Keratinocyte (primary cell): Measurements from ENCODE around the gene OGDH. TPM values are rescaled to one million over a fixed set of nuclear protein-coding genes. Genes with fewer than 3 reads are reported as not detected.

ENCODE experiments used
- DNase-seq: peaks from one replicate; pipeline ENCODE4 v3.0.0-alpha.2; 2011; ENCODE audit warnings: low read depth, missing footprints, low spot score
- FAIRE-seq: peaks from 2 replicates; lab custom pipeline; 2011; peaks lifted over from hg19 to GRCh38; lab: Jason Lieb, UNC
- H2AFZ ChIP-seq: 2 replicates; pipeline ENCODE4 v1.6.0; 2012; ENCODE audit warnings: low read length, control low read depth, inconsistent platforms; ENCODE audit not compliant: control insufficient read depth
- H3K27ac ChIP-seq: 2 replicates; pipeline ENCODE4 v1.5.1; 2011; ENCODE audit warnings: low read length; ENCODE audit not compliant: control insufficient read depth, insufficient read depth
- H3K27me3 ChIP-seq: 3 replicates; pipeline ENCODE4 v1.6.0; 2011; ENCODE audit warnings: low read length; ENCODE audit not compliant: control insufficient read depth, insufficient read depth; ENCODE audit errors: extremely low read depth
- H3K36me3 ChIP-seq, 2 experiments: 2 replicates in 1 of 2; 3 replicates in 1 of 2; pipeline ENCODE4 v1.5.1; 2011; ENCODE audit warnings: low read length in 2 of 2, mild to moderate bottlenecking in 1 of 2; ENCODE audit not compliant: control insufficient read depth in 2 of 2, insufficient read depth in 2 of 2; ENCODE audit errors: extremely low read depth in 1 of 2
- H3K4me1 ChIP-seq: 3 replicates; pipeline ENCODE4 v1.5.1; 2011; ENCODE audit warnings: low read length; ENCODE audit not compliant: control insufficient read depth, insufficient read depth; ENCODE audit errors: extremely low read depth
- H3K4me2 ChIP-seq: 3 replicates; pipeline ENCODE4 v1.6.0; 2011; ENCODE audit warnings: low read depth, low read length; ENCODE audit not compliant: control insufficient read depth, insufficient read depth; ENCODE audit errors: extremely low read depth
- H3K4me3 ChIP-seq, 3 experiments: fragments of 200-600 bp in 1 of 3; sonication (generic) in 1 of 3; 2 replicates in 2 of 3; 3 replicates in 1 of 3; pipeline ENCODE4 v1.5.1; 2011 to 2016; ENCODE audit warnings: low read length in 3 of 3, mild to moderate bottlenecking in 3 of 3, control low read depth in 2 of 3, inconsistent platforms in 1 of 3, low read depth in 1 of 3, mixed read lengths in 1 of 3, mixed run types in 1 of 3, moderate library complexity in 1 of 3; ENCODE audit not compliant: control insufficient read depth in 2 of 3, insufficient read depth in 2 of 3; ENCODE audit errors: extremely low read depth in 1 of 3
- H3K79me2 ChIP-seq: 2 replicates; pipeline ENCODE4 v1.6.0; 2012; ENCODE audit warnings: low read length; ENCODE audit not compliant: control insufficient read depth, insufficient read depth
- H3K9ac ChIP-seq: 3 replicates; pipeline ENCODE4 v1.6.0; 2011; ENCODE audit warnings: low read length; ENCODE audit not compliant: control insufficient read depth, insufficient read depth; ENCODE audit errors: extremely low read depth
- H3K9me1 ChIP-seq: 3 replicates; pipeline ENCODE4 v1.6.0; 2011; ENCODE audit warnings: low read length; ENCODE audit not compliant: control insufficient read depth, insufficient read depth; ENCODE audit errors: extremely low read depth
- H3K9me3 ChIP-seq: 2 replicates; pipeline ENCODE4 v1.5.1; 2012; ENCODE audit warnings: low read depth, low read length; ENCODE audit not compliant: control insufficient read depth
- H4K20me1 ChIP-seq: 3 replicates; pipeline ENCODE4 v1.6.0; 2011; ENCODE audit warnings: low read length; ENCODE audit not compliant: control insufficient read depth, insufficient read depth; ENCODE audit errors: extremely low read depth
- EZH2 ChIP-seq: IDR thresholded peaks from one replicate; pipeline ENCODE4 v1.6.1; 2012; ENCODE audit warnings: inconsistent platforms, mild to moderate bottlenecking, low read length, moderate library complexity
- dilution Hi-C: fragments of 300-500 bp; cut with MboI; formaldehyde crosslinking; loops from one replicate; pipeline ENCODE4 v1.7.0; 2020; ENCODE audit warnings: low sequenced_read_pairs; ENCODE audit not compliant: extremely low pct_ligation_motif_present
- polyA plus RNA-seq, 5 experiments: library from polyadenylated mRNA; depleted of rRNA in 3 of 5; stranded (reverse) in 3 of 5; stranded (forward) in 1 of 5; unstranded in 1 of 5; fragments of >200 nt; gene quantifications; 1 replicate in 1 of 5; 2 replicates in 3 of 5; 3 replicates in 1 of 5; pipeline versions ENCODE4 v1.2.1 to v1.2.3, GENCODE V29; 2011 to 2012; ENCODE audit warnings: missing spikeins in 2 of 5, low read depth in 1 of 5, low replicate concordance in 1 of 5
- TF ChIP-seq, protein P1 (sequence below), 3 experiments: IDR thresholded peaks in 1 of 3; conservative IDR thresholded peaks in 1 of 3; optimal IDR thresholded peaks in 1 of 3; 2 replicates in 2 of 3; 3 replicates in 1 of 3; pipeline versions ENCODE3 to v1.5.1; 2011; ENCODE audit warnings: low read length in 3 of 3, mild to moderate bottlenecking in 3 of 3, moderate library complexity in 2 of 3, control low read depth in 1 of 3, inconsistent platforms in 1 of 3; ENCODE audit not compliant: insufficient read depth in 2 of 3; ENCODE audit errors: extremely low read depth in 1 of 3

Gene OGDH
- polyA plus RNA-seq, 1 donor (not counting 4 experiments of a cell fraction or from before 2014, with no cell fraction given), result 46.4 TPM

DNA sequence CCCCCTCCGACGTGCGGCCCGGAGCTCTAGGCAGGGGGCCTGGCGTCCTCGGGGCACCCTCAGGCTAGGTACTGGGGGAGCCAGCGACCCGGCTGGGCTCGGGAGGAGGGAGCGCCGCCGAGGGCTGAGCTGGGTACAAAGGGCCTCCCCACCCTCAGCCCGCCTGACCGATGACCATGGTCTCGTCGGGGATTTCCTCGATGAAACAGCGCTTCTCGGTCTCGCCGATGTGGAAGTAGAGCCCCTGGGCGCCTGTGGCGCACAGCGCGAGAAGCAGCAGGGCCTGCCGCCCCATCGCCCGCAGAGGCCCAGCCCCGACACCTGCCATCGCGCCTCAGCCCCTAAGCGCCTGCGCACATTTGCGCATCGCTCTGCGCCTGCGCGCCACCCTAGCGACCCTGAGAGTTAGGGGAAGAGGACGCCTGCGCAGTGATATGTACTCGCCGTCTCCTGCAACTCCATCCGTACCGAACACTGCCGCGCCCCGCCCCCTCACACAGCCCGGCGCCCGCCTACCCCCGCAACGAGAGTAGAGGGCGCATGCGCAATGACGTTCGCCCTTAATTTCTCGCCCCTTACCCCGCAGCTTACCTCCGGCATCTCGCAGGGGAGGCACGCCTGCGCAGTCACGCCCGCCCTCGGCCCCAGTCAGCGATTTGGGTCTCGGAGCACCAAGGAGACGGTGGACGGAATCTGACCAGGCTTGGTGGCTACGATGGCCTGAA, 24.4 kb upstream of the OGDH start, which contains the start of gene TMED4:
TSS of gene TMED4 (minus strand) at position 353 of the 725 bp plus-strand sequence. CDS start at position 328, 25 bp downstream.
- Histone ChIP-seq H3K4me3 (peak within 1 kb of the TSS; percentile 90 to 94 (median 91)), H3K4me1 (peaks cover 17% of the 10 kb centered on the region), H3K4me2 (peak within 1 kb of the TSS; percentile 87), H3K27me3 (no peaks in the 10 kb centered on the region), H3K9ac (peak within 1 kb of the TSS; percentile 95), H3K9me3 (no peaks in the 10 kb centered on the region), H3K27ac (peak within 1 kb of the TSS; percentile 96), H3K9me1 (no peaks in the 10 kb centered on the region), H2AFZ (peak within 1 kb of the TSS; percentile 98), H3K79me2 (peaks cover 32% of the 10 kb centered on the region), H4K20me1 (no peaks in the 10 kb centered on the region), H3K36me3 (peaks cover 8 to 13% of the 10 kb centered on the region in 2 experiments)
- FAIRE-seq (peak; percentile 32), DNase-seq (peak; percentile 97)
- TF ChIP-seq, protein P1, sequence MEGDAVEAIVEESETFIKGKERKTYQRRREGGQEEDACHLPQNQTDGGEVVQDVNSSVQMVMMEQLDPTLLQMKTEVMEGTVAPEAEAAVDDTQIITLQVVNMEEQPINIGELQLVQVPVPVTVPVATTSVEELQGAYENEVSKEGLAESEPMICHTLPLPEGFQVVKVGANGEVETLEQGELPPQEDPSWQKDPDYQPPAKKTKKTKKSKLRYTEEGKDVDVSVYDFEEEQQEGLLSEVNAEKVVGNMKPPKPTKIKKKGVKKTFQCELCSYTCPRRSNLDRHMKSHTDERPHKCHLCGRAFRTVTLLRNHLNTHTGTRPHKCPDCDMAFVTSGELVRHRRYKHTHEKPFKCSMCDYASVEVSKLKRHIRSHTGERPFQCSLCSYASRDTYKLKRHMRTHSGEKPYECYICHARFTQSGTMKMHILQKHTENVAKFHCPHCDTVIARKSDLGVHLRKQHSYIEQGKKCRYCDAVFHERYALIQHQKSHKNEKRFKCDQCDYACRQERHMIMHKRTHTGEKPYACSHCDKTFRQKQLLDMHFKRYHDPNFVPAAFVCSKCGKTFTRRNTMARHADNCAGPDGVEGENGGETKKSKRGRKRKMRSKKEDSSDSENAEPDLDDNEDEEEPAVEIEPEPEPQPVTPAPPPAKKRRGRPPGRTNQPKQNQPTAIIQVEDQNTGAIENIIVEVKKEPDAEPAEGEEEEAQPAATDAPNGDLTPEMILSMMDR (optimal IDR thresholded peaks at IDR 0.05 in 1 of 3, IDR thresholded peaks at IDR 0.05 in 1 of 3, conservative IDR thresholded peaks at IDR 0.05 in 1 of 3; ENCODE audit: extremely low read depth in 1 of 3, insufficient read depth in 2 of 3, low read length in 3 of 3), result no peak
- TF ChIP-seq EZH2, result no peak
- dilution Hi-C loops, result no loop called here

GRCh38 chr7:44583146-44583865, 23.1 kb upstream of the OGDH start:
- Histone ChIP-seq H3K79me2 (peaks cover 28% of the 10 kb centered on the region), H3K9ac (peak overlapping the region; percentile 95), H3K9me3 (no peaks in the 10 kb centered on the region), H4K20me1 (no peaks in the 10 kb centered on the region), H3K27ac (peak overlapping the region; percentile 96), H3K4me3 (peak overlapping the region; percentile 90 to 94 (median 91)), H3K4me1 (peaks cover 17% of the 10 kb centered on the region), H3K27me3 (no peaks in the 10 kb centered on the region), H2AFZ (peak overlapping the region; percentile 98), H3K36me3 (peaks cover 8 to 9% of the 10 kb centered on the region in 2 experiments), H3K9me1 (no peaks in the 10 kb centered on the region), H3K4me2 (peak overlapping the region; percentile 85)
- no peak for TF ChIP-seq EZH2
- TF ChIP-seq, protein P1 (optimal IDR thresholded peaks at IDR 0.05 in 1 of 3, IDR thresholded peaks at IDR 0.05 in 1 of 3, conservative IDR thresholded peaks at IDR 0.05 in 1 of 3; ENCODE audit: extremely low read depth in 1 of 3, insufficient read depth in 2 of 3, low read length in 3 of 3), result no peak
- DNase-seq (no peak), FAIRE-seq (no peak)
- dilution Hi-C loops, result no loop called here
